H9 (cell line): ENCODE results near the gene PC. TPM values are rescaled to one million over a fixed set of nuclear protein-coding genes. Genes with fewer than 3 reads are reported as not detected.

Source experiments
- DNase-seq: peaks from one replicate; pipeline ENCODE4 v3.0.0-alpha.2; 2017
- H2AFZ ChIP-seq: one replicate; pipeline ENCODE4 v1.6.1; 2013; ENCODE audit warnings: mild to moderate bottlenecking, low read length, control low read depth, moderate library complexity
- H2AK5ac ChIP-seq: 2 replicates; pipeline ENCODE4 v1.6.1; 2013; ENCODE audit warnings: low read length, control low read depth, mixed read lengths; ENCODE audit not compliant: insufficient read length
- H2BK120ac ChIP-seq: one replicate; pipeline ENCODE4 v1.6.1; 2013; ENCODE audit warnings: low read depth, mild to moderate bottlenecking, low read length, control low read depth, inconsistent platforms; ENCODE audit not compliant: poor library complexity, severe bottlenecking
- H2BK12ac ChIP-seq: 2 replicates; pipeline ENCODE4 v1.6.1; 2013; ENCODE audit warnings: low read length, control low read depth, mixed read lengths, low read depth; ENCODE audit not compliant: insufficient read length
- H2BK15ac ChIP-seq: 2 replicates; pipeline ENCODE4 v1.6.1; 2013; ENCODE audit warnings: low read depth, low read length, control low read depth
- H2BK20ac ChIP-seq: one replicate; pipeline ENCODE4 v1.6.1; 2013; ENCODE audit warnings: low read depth, mild to moderate bottlenecking, low read length, control low read depth, inconsistent platforms; ENCODE audit not compliant: poor library complexity, severe bottlenecking
- H2BK5ac ChIP-seq: 2 replicates; pipeline ENCODE4 v1.6.1; 2013; ENCODE audit warnings: low read length, control low read depth, mixed read lengths; ENCODE audit not compliant: insufficient read length
- H3K14ac ChIP-seq: 2 replicates; pipeline ENCODE4 v1.6.1; 2013; ENCODE audit warnings: low read length, control low read depth; ENCODE audit not compliant: insufficient read depth
- H3K18ac ChIP-seq: 2 replicates; pipeline ENCODE4 v1.6.1; 2013; ENCODE audit warnings: low read depth, mild to moderate bottlenecking, mixed read lengths, low read length, control low read depth; ENCODE audit not compliant: insufficient read length
- H3K23ac ChIP-seq: 2 replicates; pipeline ENCODE4 v1.6.1; 2013; ENCODE audit warnings: low read length, control low read depth, mixed read lengths, low read depth; ENCODE audit not compliant: insufficient read length
- H3K23me2 ChIP-seq: 2 replicates; pipeline ENCODE4 v1.6.1; 2013; ENCODE audit warnings: low read depth, mild to moderate bottlenecking, mixed read lengths, low read length, control low read depth; ENCODE audit not compliant: insufficient read length, poor library complexity, severe bottlenecking
- H3K27ac ChIP-seq: 2 replicates; pipeline ENCODE4 v1.5.1; 2013; ENCODE audit warnings: low read length, control low read depth, mixed read lengths, low read depth; ENCODE audit not compliant: insufficient read length
- H3K27me3 ChIP-seq: 2 replicates; pipeline ENCODE4 v1.6.1; 2013; ENCODE audit warnings: low read length, control low read depth, inconsistent platforms; ENCODE audit not compliant: insufficient read depth
- H3K4ac ChIP-seq: 2 replicates; pipeline ENCODE4 v1.6.1; 2013; ENCODE audit warnings: low read depth, mild to moderate bottlenecking, control low read depth, inconsistent platforms, low read length, moderate library complexity
- H3K4me1 ChIP-seq: 2 replicates; pipeline ENCODE4 v1.6.1; 2013; ENCODE audit warnings: low read length, control low read depth, inconsistent platforms; ENCODE audit not compliant: insufficient read depth
- H3K4me2 ChIP-seq: 2 replicates; pipeline ENCODE4 v1.6.1; 2013; ENCODE audit warnings: low read length, control low read depth, mixed read lengths; ENCODE audit not compliant: insufficient read length, insufficient read depth
- H3K56ac ChIP-seq: 2 replicates; pipeline ENCODE4 v1.6.1; 2013; ENCODE audit warnings: low read depth, mild to moderate bottlenecking, mixed read lengths, low read length, control low read depth; ENCODE audit not compliant: insufficient read length
- H3K79me1 ChIP-seq: 2 replicates; pipeline ENCODE4 v1.6.1; 2013; ENCODE audit warnings: low read depth, mild to moderate bottlenecking, moderate library complexity, low read length, control low read depth, inconsistent platforms; ENCODE audit not compliant: insufficient read depth, poor library complexity, severe bottlenecking
- H3K79me2 ChIP-seq: 2 replicates; pipeline ENCODE4 v1.6.1; 2013; ENCODE audit warnings: low read length, control low read depth, inconsistent platforms; ENCODE audit not compliant: insufficient read depth
- H3K9ac ChIP-seq: 2 replicates; pipeline ENCODE4 v1.6.1; 2013; ENCODE audit warnings: low read length, control low read depth, mixed read lengths; ENCODE audit not compliant: insufficient read length; ENCODE audit errors: extremely low read depth
- H3K9me3 ChIP-seq: one replicate; pipeline ENCODE4 v1.6.1; 2013; ENCODE audit warnings: low read depth, low read length, inconsistent platforms; ENCODE audit not compliant: control insufficient read depth
- H3T11ph ChIP-seq: one replicate; pipeline ENCODE4 v1.6.1; 2013; ENCODE audit warnings: mild to moderate bottlenecking, low read length, control low read depth, inconsistent platforms
- H4K20me1 ChIP-seq: one replicate; pipeline ENCODE4 v1.6.1; 2013; ENCODE audit not compliant: control insufficient read depth, insufficient read length, insufficient read depth
- H4K5ac ChIP-seq: 2 replicates; pipeline ENCODE4 v1.6.1; 2013; ENCODE audit warnings: low read depth, mild to moderate bottlenecking, mixed read lengths, low read length, control low read depth; ENCODE audit not compliant: insufficient read length
- H4K8ac ChIP-seq: replicated peaks from 2 replicates; pipeline ENCODE4 v1.6.1; 2013; ENCODE audit warnings: low read length, control low read depth, mixed read lengths, low read depth; ENCODE audit not compliant: insufficient read length
- H4K91ac ChIP-seq: 2 replicates; pipeline ENCODE4 v1.6.1; 2013; ENCODE audit warnings: low read depth, mild to moderate bottlenecking, moderate library complexity, mixed read lengths, low read length, control low read depth; ENCODE audit not compliant: insufficient read length
- H3K27ac Mint-ChIP-seq, 3 experiments: 2 replicates in 2 of 3; 3 replicates in 1 of 3; pipeline ENCODE4 v1.8.0; 2020 to 2021; ENCODE audit warnings: mixed read lengths in 3 of 3, mild to moderate bottlenecking in 1 of 3, moderate library complexity in 1 of 3
- H3K27me3 Mint-ChIP-seq: 2 replicates; pipeline ENCODE4 v1.8.0; 2021; ENCODE audit warnings: low read depth, mild to moderate bottlenecking, moderate library complexity, mixed read lengths
- H3K36me3 Mint-ChIP-seq, 3 experiments: 2 replicates in 2 of 3; 3 replicates in 1 of 3; pipeline ENCODE4 v1.8.0; 2020 to 2021; ENCODE audit warnings: low read depth in 3 of 3, mixed read lengths in 3 of 3; ENCODE audit not compliant: insufficient read depth in 1 of 3
- H3K4me1 Mint-ChIP-seq, 2 experiments: 2 replicates each; pipeline ENCODE4 v1.8.0; 2020; ENCODE audit warnings: mixed read lengths in 2 of 2
- H3K4me3 Mint-ChIP-seq, 2 experiments: 2 replicates in 1 of 2; 3 replicates in 1 of 2; pipeline ENCODE4 v1.8.0; 2020 to 2021; ENCODE audit warnings: mild to moderate bottlenecking in 2 of 2, mixed read lengths in 2 of 2, moderate library complexity in 1 of 2
- H3K9me3 Mint-ChIP-seq, 2 experiments: 2 replicates in 1 of 2; 3 replicates in 1 of 2; pipeline ENCODE4 v1.8.0; 2020; ENCODE audit warnings: mild to moderate bottlenecking in 2 of 2, mixed read lengths in 2 of 2, moderate library complexity in 1 of 2
- CTCF ChIP-seq: fragments of 200-600 bp; sonication (generic); conservative IDR thresholded peaks from 3 replicates; pipeline ENCODE4 v1.8.0; 2021; ENCODE audit warnings: antibody characterized with exemption, mild to moderate bottlenecking
- WGBS: extraction: QIAGEN DNeasy Blood & Tissue Kit; methylation state at CpG from one replicate; pipeline ENCODE4 v1.1.7; 2013; ENCODE audit warnings: missing lambda C conversion rate, low lambda C conversion rate, mixed read lengths; ENCODE audit not compliant: insufficient read length; ENCODE audit errors: extremely low coverage; 5-methylcytosine and 5-hydroxymethylcytosine counted together
- total RNA-seq: library from RNA; stranded (reverse); gene quantifications from 2 replicates; pipeline ENCODE4 v1.2.1, GENCODE V29; 2021

The PC gene
- total RNA-seq, 1 experiment from 2014 or later: 32.6 TPM

DNA sequence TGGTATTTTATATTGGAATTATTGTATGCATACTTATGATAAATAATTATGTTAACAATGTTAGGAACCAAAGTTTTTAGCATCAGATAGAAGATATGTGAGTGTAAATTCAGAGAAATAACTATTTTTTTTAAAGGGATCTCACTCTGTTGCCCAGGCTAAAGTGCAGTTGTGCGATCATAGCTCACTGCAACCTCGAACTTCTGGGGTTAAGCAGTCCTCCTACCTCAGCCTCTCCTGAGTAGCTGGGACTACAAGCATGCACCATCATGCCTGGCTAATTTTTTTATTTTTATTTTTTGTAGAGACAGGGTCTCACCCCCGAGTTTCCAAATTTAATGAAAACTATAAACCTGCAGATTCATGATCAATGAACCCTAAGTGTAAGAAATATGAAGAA is 148.6 kb downstream of the PC start:
- Histone ChIP-seq H3K4me2 (no peak overlapping the region), H3K4me1 (peaks cover 4% of the 10 kb centered on the region; the same call in 1 of the 2 replicates), H4K8ac (no peak overlapping the region), H3K79me1 (no peaks in the 10 kb centered on the region), H3K4ac (no peak overlapping the region), H3K27me3 (no peaks in the 10 kb centered on the region), H3K18ac (no peak overlapping the region), H2BK12ac (no peak overlapping the region), H3K9ac (no peak overlapping the region), H3K9me3 (no peaks in the 10 kb centered on the region), H2BK5ac (no peak overlapping the region), H2AFZ (no peak overlapping the region), H3K27ac (no peak overlapping the region), H4K20me1 (no peaks in the 10 kb centered on the region), H2BK15ac (no peak overlapping the region), H4K5ac (no peak overlapping the region), H2AK5ac (no peak overlapping the region), H4K91ac (no peak overlapping the region), H3K23me2 (no peaks in the 10 kb centered on the region), H3K23ac (no peak overlapping the region), H3T11ph (no peak overlapping the region), H3K79me2 (no peaks in the 10 kb centered on the region), H2BK120ac (no peak overlapping the region), H3K56ac (no peak overlapping the region), H3K14ac (no peak overlapping the region), H2BK20ac (no peak overlapping the region)
- Mint-ChIP-seq H3K4me3 (no peak overlapping the region), H3K27ac (peak overlapping the region in 2 of 3 experiments; percentile 82 to 96; a peak in 3 of 7 replicates), H3K27me3 (no peaks in the 10 kb centered on the region), H3K4me1 (peaks cover 37 to 44% of the 10 kb centered on the region in 2 experiments), H3K36me3 (peaks cover 2 to 56% (median 36%) of the 10 kb centered on the region in 3 experiments; a peak in 5 of 7 replicates), H3K9me3 (peaks cover 2 to 4% of the 10 kb centered on the region in 2 experiments; a peak in 3 of 5 replicates)
- no peak for DNase-seq
- WGBS: no CpG with 5 or more reads among the region's 3 CpGs
- no peak for TF ChIP-seq CTCF
